ENCODE results near the gene UGT1A7. TPM values are rescaled to one million over a fixed set of nuclear protein-coding genes. Genes with fewer than 3 reads are reported as not detected.

Gene UGT1A7
- polyA plus RNA-seq, 1 donor (not counting 4 experiments of a cell fraction or from before 2014, with no cell fraction given), result 0.87 TPM

- Histone ChIP-seq H3K9ac (ENCODE audit: control insufficient read depth, extremely low read depth, insufficient read depth, low read length) (no peak overlapping the region), H2AFZ (ENCODE audit: control insufficient read depth, low read length) (no peak overlapping the region), H3K9me3 (ENCODE audit: control insufficient read depth, low read depth, low read length) (no peaks in the 10 kb centered on the region), H3K4me3 (ENCODE audit: control insufficient read depth in 2 of 3, extremely low read depth in 1 of 3, insufficient read depth in 2 of 3, low read depth in 1 of 3, low read length in 3 of 3) (no peak overlapping the region), H3K4me1 (ENCODE audit: control insufficient read depth, extremely low read depth, insufficient read depth, low read length) (peaks cover 4% of the 10 kb centered on the region), H4K20me1 (ENCODE audit: control insufficient read depth, extremely low read depth, insufficient read depth, low read length) (no peaks in the 10 kb centered on the region), H3K27ac (ENCODE audit: control insufficient read depth, insufficient read depth, low read length) (no peak overlapping the region), H3K79me2 (ENCODE audit: control insufficient read depth, insufficient read depth, low read length) (no peaks in the 10 kb centered on the region), H3K9me1 (ENCODE audit: control insufficient read depth, extremely low read depth, insufficient read depth, low read length) (no peaks in the 10 kb centered on the region), H3K36me3 (ENCODE audit: control insufficient read depth in 2 of 2, extremely low read depth in 1 of 2, insufficient read depth in 2 of 2, low read length in 2 of 2) (no peaks in the 10 kb centered on the region), H3K4me2 (ENCODE audit: control insufficient read depth, extremely low read depth, insufficient read depth, low read depth, low read length) (no peak overlapping the region), H3K27me3 (ENCODE audit: control insufficient read depth, extremely low read depth, insufficient read depth, low read length) (no peaks in the 10 kb centered on the region)
- FAIRE-seq, result no peak
- dilution Hi-C loops (cut with MboI; ENCODE audit: extremely low pct_ligation_motif_present, low sequenced_read_pairs), result no loop called here
- DNase-seq (ENCODE audit: low read depth, low spot score), result no peak
- no peak for TF ChIP-seq EZH2 (IDR thresholded peaks at IDR 0.05; ENCODE audit: low read length)
- no peak for TF ChIP-seq CTCF (optimal IDR thresholded peaks at IDR 0.05 in 1 of 3, IDR thresholded peaks at IDR 0.05 in 1 of 3, conservative IDR thresholded peaks at IDR 0.05 in 1 of 3; ENCODE audit: extremely low read depth in 1 of 3, insufficient read depth in 2 of 3, low read length in 3 of 3)
These were observed 112.5 kb downstream of the UGT1A7 start for GRCh38 chr2:233794128-233794658.

- FAIRE-seq, result no peak
These were observed 114.1 kb downstream of the UGT1A7 start for GRCh38 chr2:233795735-233796171.

More at GRCh38 chr2:233795735-233796171, 114.1 kb downstream of the UGT1A7 start:
- no peak overlapping the region for H2AFZ ChIP-seq (ENCODE audit: control insufficient read depth, low read length)
- no peaks in the 10 kb centered on the region for H3K9me3 ChIP-seq (ENCODE audit: control insufficient read depth, low read depth, low read length)
- no peaks in the 10 kb centered on the region for H3K36me3 ChIP-seq (ENCODE audit: control insufficient read depth in 2 of 2, extremely low read depth in 1 of 2, insufficient read depth in 2 of 2, low read length in 2 of 2)
- no peaks in the 10 kb centered on the region for H3K79me2 ChIP-seq (ENCODE audit: control insufficient read depth, insufficient read depth, low read length)
- H3K9me1 ChIP-seq (ENCODE audit: control insufficient read depth, extremely low read depth, insufficient read depth, low read length), result no peaks in the 10 kb centered on the region
- TF ChIP-seq CTCF (optimal IDR thresholded peaks at IDR 0.05 in 1 of 3, IDR thresholded peaks at IDR 0.05 in 1 of 3, conservative IDR thresholded peaks at IDR 0.05 in 1 of 3; ENCODE audit: extremely low read depth in 1 of 3, insufficient read depth in 2 of 3, low read length in 3 of 3), result no peak
- no peak overlapping the region for H3K27ac ChIP-seq (ENCODE audit: control insufficient read depth, insufficient read depth, low read length)
- H3K4me3 ChIP-seq (ENCODE audit: control insufficient read depth in 2 of 3, extremely low read depth in 1 of 3, insufficient read depth in 2 of 3, low read depth in 1 of 3, low read length in 3 of 3), result no peak overlapping the region
- dilution Hi-C loops (cut with MboI; ENCODE audit: extremely low pct_ligation_motif_present, low sequenced_read_pairs), result no loop called here
- no peak overlapping the region for H3K4me2 ChIP-seq (ENCODE audit: control insufficient read depth, extremely low read depth, insufficient read depth, low read depth, low read length)
- no peaks in the 10 kb centered on the region for H4K20me1 ChIP-seq (ENCODE audit: control insufficient read depth, extremely low read depth, insufficient read depth, low read length)
- DNase-seq (ENCODE audit: low read depth, low spot score), result no peak
- peaks cover 4% of the 10 kb centered on the region for H3K4me1 ChIP-seq (ENCODE audit: control insufficient read depth, extremely low read depth, insufficient read depth, low read length)
- no peaks in the 10 kb centered on the region for H3K27me3 ChIP-seq (ENCODE audit: control insufficient read depth, extremely low read depth, insufficient read depth, low read length)
- H3K9ac ChIP-seq (ENCODE audit: control insufficient read depth, extremely low read depth, insufficient read depth, low read length), result no peak overlapping the region
